ENCODE measurements around the gene LEMD1. TPM values are rescaled to one million over a fixed set of nuclear protein-coding genes. Genes with fewer than 3 reads are reported as not detected.

LEMD1 gene
- total RNA-seq, 1 donor from 2014 or later, result 15.0 TPM

GRCh38 chr1:205339717-205340116 is 82.1 kb downstream of the LEMD1 start:
- Histone ChIP-seq H2AFZ (replicated peaks) (no peak overlapping the region), H3K9ac (no peak overlapping the region), H3K9me3 (ENCODE audit: low read depth) (no peaks in the 10 kb centered on the region), H3K27me3 (peaks cover 30% of the 10 kb centered on the region), H3K27ac (no peak overlapping the region), H3K36me3 (no peaks in the 10 kb centered on the region), H3K4me1 (peaks cover 15% of the 10 kb centered on the region), H3K4me2 (no peak overlapping the region), H3F3A (ENCODE audit: low read depth) (peaks cover 10% of the 10 kb centered on the region), H4K20me1 (ENCODE audit: low read depth) (peaks cover 7% of the 10 kb centered on the region), H3K79me2 (ENCODE audit: low read depth) (no peaks in the 10 kb centered on the region), H3K4me3 (no peak overlapping the region)
- Mint-ChIP-seq H3K9me3 (peaks cover 7% of the 10 kb centered on the region), H3K36me3 (peaks cover 13% of the 10 kb centered on the region), H3K27ac (no peak overlapping the region), H3K27me3 (ENCODE audit: insufficient read depth, low read depth) (peaks cover 21% of the 10 kb centered on the region), H3K4me3 (no peak overlapping the region), H3K4me1 (peaks cover 27% of the 10 kb centered on the region)
- TF ChIP-seq EZH2 (IDR thresholded peaks at IDR 0.05) (no peak), CTCF (IDR thresholded peaks at IDR 0.05) (no peak), EZH2phosphoT487 (IDR thresholded peaks at IDR 0.05) (no peak)
- no peak for DNase-seq (ENCODE audit: low spot score)

GRCh38 chr1:205339197-205339702 is 82.6 kb downstream of the LEMD1 start:
- Mint-ChIP-seq H3K9me3 (peaks cover 7% of the 10 kb centered on the region), H3K36me3 (peaks cover 13% of the 10 kb centered on the region), H3K27ac (peak overlapping the region; percentile 26), H3K4me3 (no peak overlapping the region), H3K4me1 (peaks cover 22% of the 10 kb centered on the region), H3K27me3 (ENCODE audit: insufficient read depth, low read depth) (peaks cover 19% of the 10 kb centered on the region)
- no peak overlapping the region for H3K4me3 ChIP-seq
- H3K4me1 ChIP-seq, result peaks cover 15% of the 10 kb centered on the region
- H3K36me3 ChIP-seq, result no peaks in the 10 kb centered on the region
- peaks cover 5% of the 10 kb centered on the region for H4K20me1 ChIP-seq (ENCODE audit: low read depth)
- H3K27ac ChIP-seq, result no peak overlapping the region
- peaks cover 25% of the 10 kb centered on the region for H3K27me3 ChIP-seq
- no peak overlapping the region for H3K9ac ChIP-seq
- H3K79me2 ChIP-seq (ENCODE audit: low read depth), result no peaks in the 10 kb centered on the region
- H3K4me2 ChIP-seq, result no peak overlapping the region
- no peak for DNase-seq (ENCODE audit: low spot score)
- H3F3A ChIP-seq (ENCODE audit: low read depth), result peaks cover 10% of the 10 kb centered on the region
- no peak overlapping the region for H2AFZ ChIP-seq (replicated peaks)
- TF ChIP-seq EZH2phosphoT487 (IDR thresholded peaks at IDR 0.05) (no peak), EZH2 (IDR thresholded peaks at IDR 0.05) (no peak), CTCF (IDR thresholded peaks at IDR 0.05) (no peak)
- H3K9me3 ChIP-seq (ENCODE audit: low read depth), result no peaks in the 10 kb centered on the region

GRCh38 chr1:205338011-205338410 is 83.8 kb downstream of the LEMD1 start:
- Histone ChIP-seq H3K9ac (no peak overlapping the region), H3K27ac (no peak overlapping the region), H3K27me3 (peaks cover 13% of the 10 kb centered on the region), H3F3A (ENCODE audit: low read depth) (peaks cover 10% of the 10 kb centered on the region), H3K9me3 (ENCODE audit: low read depth) (no peaks in the 10 kb centered on the region), H3K4me2 (no peak overlapping the region), H3K36me3 (no peaks in the 10 kb centered on the region), H2AFZ (replicated peaks) (no peak overlapping the region), H3K4me3 (no peak overlapping the region), H3K79me2 (ENCODE audit: low read depth) (no peaks in the 10 kb centered on the region), H3K4me1 (peaks cover 5% of the 10 kb centered on the region), H4K20me1 (ENCODE audit: low read depth) (peaks cover under 1% of the 10 kb centered on the region)
- no peak for DNase-seq (ENCODE audit: low spot score)
- H3K4me3 Mint-ChIP-seq, result peak overlapping the region; percentile 12
- H3K27me3 Mint-ChIP-seq (ENCODE audit: insufficient read depth, low read depth), result peaks cover 19% of the 10 kb centered on the region
- no peak for TF ChIP-seq EZH2 (IDR thresholded peaks at IDR 0.05)
- no peak for TF ChIP-seq CTCF (IDR thresholded peaks at IDR 0.05)
- no peak for TF ChIP-seq EZH2phosphoT487 (IDR thresholded peaks at IDR 0.05)
- peak overlapping the region; percentile 29 for H3K27ac Mint-ChIP-seq
- peaks cover 7% of the 10 kb centered on the region for H3K9me3 Mint-ChIP-seq
- H3K36me3 Mint-ChIP-seq, result peaks cover 13% of the 10 kb centered on the region
- peaks cover 22% of the 10 kb centered on the region for H3K4me1 Mint-ChIP-seq

Measured in neural progenitor cell (in vitro differentiated cells).